ENCODE results near the gene SRP19. TPM values are rescaled to one million over a fixed set of nuclear protein-coding genes. Genes with fewer than 3 reads are reported as not detected.

Gene SRP19
- total RNA-seq, 1 experiment from 2014 or later: 65.5 TPM

- Mint-ChIP-seq H3K27ac (ENCODE audit: unreplicated experiment) (no peak overlapping the region), H3K4me3 (ENCODE audit: low read depth, unreplicated experiment) (no peak overlapping the region), H3K4me1 (ENCODE audit: low read depth, unreplicated experiment) (peaks cover 46% of the 10 kb centered on the region), H3K9me3 (ENCODE audit: low read depth, unreplicated experiment) (no peaks in the 10 kb centered on the region), H3K36me3 (ENCODE audit: insufficient read depth, unreplicated experiment) (peaks cover 44% of the 10 kb centered on the region), H3K27me3 (ENCODE audit: unreplicated experiment) (no peaks in the 10 kb centered on the region)
- intact Hi-C loops (cut with micrococcal nuclease; ENCODE audit: unreplicated experiment): no loop called here
- DNase-seq: peak; percentile 18
- TF ChIP-seq, protein P1, sequence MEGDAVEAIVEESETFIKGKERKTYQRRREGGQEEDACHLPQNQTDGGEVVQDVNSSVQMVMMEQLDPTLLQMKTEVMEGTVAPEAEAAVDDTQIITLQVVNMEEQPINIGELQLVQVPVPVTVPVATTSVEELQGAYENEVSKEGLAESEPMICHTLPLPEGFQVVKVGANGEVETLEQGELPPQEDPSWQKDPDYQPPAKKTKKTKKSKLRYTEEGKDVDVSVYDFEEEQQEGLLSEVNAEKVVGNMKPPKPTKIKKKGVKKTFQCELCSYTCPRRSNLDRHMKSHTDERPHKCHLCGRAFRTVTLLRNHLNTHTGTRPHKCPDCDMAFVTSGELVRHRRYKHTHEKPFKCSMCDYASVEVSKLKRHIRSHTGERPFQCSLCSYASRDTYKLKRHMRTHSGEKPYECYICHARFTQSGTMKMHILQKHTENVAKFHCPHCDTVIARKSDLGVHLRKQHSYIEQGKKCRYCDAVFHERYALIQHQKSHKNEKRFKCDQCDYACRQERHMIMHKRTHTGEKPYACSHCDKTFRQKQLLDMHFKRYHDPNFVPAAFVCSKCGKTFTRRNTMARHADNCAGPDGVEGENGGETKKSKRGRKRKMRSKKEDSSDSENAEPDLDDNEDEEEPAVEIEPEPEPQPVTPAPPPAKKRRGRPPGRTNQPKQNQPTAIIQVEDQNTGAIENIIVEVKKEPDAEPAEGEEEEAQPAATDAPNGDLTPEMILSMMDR (IDR thresholded peaks at IDR 0.05; ENCODE audit: unreplicated experiment): no peak
- no TSS peak for BruUV-seq (replicated peaks)
- CTCF ChIA-PET: interaction anchor here (0.5 kb wide), 1 partner anchor 24 kb away, joined by 5 read pairs; no protein-coding TSS in a partner anchor
These were observed 56.4 kb downstream of the SRP19 start for GRCh38 chr5:112917453-112917995.

DNA sequence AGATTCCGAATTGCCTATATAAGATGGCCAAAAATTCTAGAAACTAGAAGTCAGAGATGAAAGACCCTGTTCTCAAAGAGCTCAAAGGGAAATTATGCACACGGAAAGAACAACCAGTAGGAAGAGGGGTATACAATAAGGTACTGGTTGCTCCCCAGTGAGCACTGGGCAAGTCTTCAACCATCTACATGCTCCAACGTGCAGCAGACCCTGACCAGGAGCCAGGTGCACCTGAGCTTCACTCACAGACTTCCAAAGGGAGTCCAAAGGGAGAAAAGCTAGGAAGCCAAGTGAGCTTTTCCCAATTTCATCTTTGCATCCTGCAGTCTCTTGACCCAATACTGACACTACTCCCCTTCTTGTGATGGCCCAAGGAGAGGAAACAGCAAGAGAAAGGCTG, 57.0 kb downstream of the SRP19 start:
- TF ChIP-seq, protein P1 (IDR thresholded peaks at IDR 0.05; ENCODE audit: unreplicated experiment): no peak
- CTCF ChIA-PET: interaction anchor here (0.5 kb wide), 1 partner anchor 24 kb away, joined by 5 read pairs; no protein-coding TSS in a partner anchor
- intact Hi-C loops (cut with micrococcal nuclease; ENCODE audit: unreplicated experiment): no loop called here
- H3K4me3 Mint-ChIP-seq (ENCODE audit: low read depth, unreplicated experiment): no peak overlapping the region
- no TSS peak for BruUV-seq (replicated peaks)
- H3K27me3 Mint-ChIP-seq (ENCODE audit: unreplicated experiment): no peaks in the 10 kb centered on the region
- H3K27ac Mint-ChIP-seq (ENCODE audit: unreplicated experiment): no peak overlapping the region
- peaks cover 39% of the 10 kb centered on the region for H3K36me3 Mint-ChIP-seq (ENCODE audit: insufficient read depth, unreplicated experiment)
- no peak for DNase-seq
- H3K4me1 Mint-ChIP-seq (ENCODE audit: low read depth, unreplicated experiment): peaks cover 47% of the 10 kb centered on the region
- no peaks in the 10 kb centered on the region for H3K9me3 Mint-ChIP-seq (ENCODE audit: low read depth, unreplicated experiment)

DNA sequence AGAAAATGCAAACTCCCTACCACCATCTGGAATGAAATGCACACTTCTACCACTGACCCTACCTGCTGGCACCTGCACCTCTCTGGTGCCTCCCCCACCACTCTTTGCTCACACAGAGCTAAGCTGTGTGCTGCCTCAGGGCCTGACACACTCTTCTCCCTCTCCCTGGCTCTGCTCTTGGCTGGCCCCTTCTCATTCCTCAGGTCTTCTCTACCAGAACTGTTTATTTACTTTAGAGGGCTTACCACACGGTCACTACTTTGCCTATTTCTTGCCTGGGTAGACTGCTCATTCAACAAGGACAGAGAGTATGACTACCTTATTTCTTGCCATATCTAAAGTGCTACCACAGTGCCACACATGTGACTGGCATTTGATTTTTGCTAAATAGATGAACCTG, 57.6 kb downstream of the SRP19 start:
- CTCF ChIA-PET: no interaction called here
- TF ChIP-seq, protein P1 (IDR thresholded peaks at IDR 0.05; ENCODE audit: unreplicated experiment): no peak
- Mint-ChIP-seq H3K9me3 (ENCODE audit: low read depth, unreplicated experiment) (no peaks in the 10 kb centered on the region), H3K36me3 (ENCODE audit: insufficient read depth, unreplicated experiment) (peaks cover 39% of the 10 kb centered on the region), H3K4me3 (ENCODE audit: low read depth, unreplicated experiment) (no peak overlapping the region), H3K27ac (ENCODE audit: unreplicated experiment) (peak overlapping the region; percentile 12), H3K4me1 (ENCODE audit: low read depth, unreplicated experiment) (peaks cover 48% of the 10 kb centered on the region), H3K27me3 (ENCODE audit: unreplicated experiment) (no peaks in the 10 kb centered on the region)
- BruUV-seq (replicated peaks): no TSS peak
- DNase-seq: no peak
- intact Hi-C loops (cut with micrococcal nuclease; ENCODE audit: unreplicated experiment): no loop called here

Other genes with a start within 250 kb of the SRP19 start
- gene APC, start 123.4 kb upstream of the SRP19 start, total RNA-seq (2022): 44.7 and 47.6 TPM in 2 replicates
- gene REEP5, start 60.9 kb downstream of the SRP19 start, total RNA-seq (2022): 123 and 130 TPM in 2 replicates
- 56.0 and 57.8 TPM in 2 replicates for gene DCP2, start 115.5 kb downstream of the SRP19 start, total RNA-seq (2022)